ENCODE data around the gene SGSM2. TPM values are rescaled to one million over a fixed set of nuclear protein-coding genes. Genes with fewer than 3 reads are reported as not detected.

SGSM2 gene
- total RNA-seq, 2 donors from 2014 or later, result 26.7 to 27.6 TPM

DNA sequence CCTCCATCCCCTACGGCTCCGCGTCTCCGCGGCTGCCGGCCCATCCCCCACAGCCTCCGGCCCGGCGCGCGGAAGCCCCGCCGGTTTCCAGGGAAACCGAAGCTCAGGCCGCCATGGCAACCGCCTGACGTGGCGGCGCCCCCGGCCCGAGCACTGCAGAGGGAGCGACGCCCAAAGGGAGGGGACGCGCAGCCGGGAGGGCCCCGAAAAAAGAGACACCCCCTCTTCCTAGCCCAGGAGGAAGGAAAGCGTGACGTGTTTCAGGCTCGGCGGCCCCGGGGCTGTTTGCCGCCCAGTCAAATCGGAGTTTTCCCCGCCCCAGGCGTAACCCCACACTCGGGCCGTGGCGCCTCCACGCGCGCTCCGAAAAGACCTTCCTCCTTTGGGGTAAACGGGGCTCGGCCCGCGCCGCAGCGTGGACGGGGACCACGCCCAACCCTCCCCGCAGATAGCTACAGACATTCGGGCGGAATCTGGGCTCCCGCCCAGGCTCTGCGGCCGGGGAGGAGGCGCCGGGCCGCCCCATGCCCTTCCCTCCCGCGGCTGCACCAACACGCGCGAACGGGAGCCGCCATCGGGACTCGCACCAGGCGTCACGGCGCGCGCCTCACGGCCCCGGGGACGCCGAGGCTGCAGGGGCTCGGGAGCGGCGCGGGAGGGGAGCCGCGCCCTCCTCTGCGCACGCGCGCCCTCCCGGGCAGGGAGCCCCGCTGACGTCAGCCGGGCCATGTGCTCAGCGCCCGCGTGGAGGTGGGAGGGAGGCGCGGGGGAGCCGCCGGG, 56.1 kb downstream of the SGSM2 start:
- Histone ChIP-seq H3K36me3 (no peaks in the 10 kb centered on the region), H3K27me3 (no peaks in the 10 kb centered on the region), H3K4me1 (peaks cover 45% of the 10 kb centered on the region), H3K27ac (peak overlapping the region; percentile 99), H3K9me3 (no peaks in the 10 kb centered on the region), H3K4me3 (peak overlapping the region; percentile 82), H3K9ac (ENCODE audit: low read depth in 2 of 2, low read length in 2 of 2) (peak overlapping the region; percentile 85 to 99)
- DNase-seq, result peak; percentile 90
- intact Hi-C loops (cut with DNase I), result no loop called here
- TF ChIP-seq, protein P1, sequence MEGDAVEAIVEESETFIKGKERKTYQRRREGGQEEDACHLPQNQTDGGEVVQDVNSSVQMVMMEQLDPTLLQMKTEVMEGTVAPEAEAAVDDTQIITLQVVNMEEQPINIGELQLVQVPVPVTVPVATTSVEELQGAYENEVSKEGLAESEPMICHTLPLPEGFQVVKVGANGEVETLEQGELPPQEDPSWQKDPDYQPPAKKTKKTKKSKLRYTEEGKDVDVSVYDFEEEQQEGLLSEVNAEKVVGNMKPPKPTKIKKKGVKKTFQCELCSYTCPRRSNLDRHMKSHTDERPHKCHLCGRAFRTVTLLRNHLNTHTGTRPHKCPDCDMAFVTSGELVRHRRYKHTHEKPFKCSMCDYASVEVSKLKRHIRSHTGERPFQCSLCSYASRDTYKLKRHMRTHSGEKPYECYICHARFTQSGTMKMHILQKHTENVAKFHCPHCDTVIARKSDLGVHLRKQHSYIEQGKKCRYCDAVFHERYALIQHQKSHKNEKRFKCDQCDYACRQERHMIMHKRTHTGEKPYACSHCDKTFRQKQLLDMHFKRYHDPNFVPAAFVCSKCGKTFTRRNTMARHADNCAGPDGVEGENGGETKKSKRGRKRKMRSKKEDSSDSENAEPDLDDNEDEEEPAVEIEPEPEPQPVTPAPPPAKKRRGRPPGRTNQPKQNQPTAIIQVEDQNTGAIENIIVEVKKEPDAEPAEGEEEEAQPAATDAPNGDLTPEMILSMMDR (IDR thresholded peaks at IDR 0.05), result no peak

DNA sequence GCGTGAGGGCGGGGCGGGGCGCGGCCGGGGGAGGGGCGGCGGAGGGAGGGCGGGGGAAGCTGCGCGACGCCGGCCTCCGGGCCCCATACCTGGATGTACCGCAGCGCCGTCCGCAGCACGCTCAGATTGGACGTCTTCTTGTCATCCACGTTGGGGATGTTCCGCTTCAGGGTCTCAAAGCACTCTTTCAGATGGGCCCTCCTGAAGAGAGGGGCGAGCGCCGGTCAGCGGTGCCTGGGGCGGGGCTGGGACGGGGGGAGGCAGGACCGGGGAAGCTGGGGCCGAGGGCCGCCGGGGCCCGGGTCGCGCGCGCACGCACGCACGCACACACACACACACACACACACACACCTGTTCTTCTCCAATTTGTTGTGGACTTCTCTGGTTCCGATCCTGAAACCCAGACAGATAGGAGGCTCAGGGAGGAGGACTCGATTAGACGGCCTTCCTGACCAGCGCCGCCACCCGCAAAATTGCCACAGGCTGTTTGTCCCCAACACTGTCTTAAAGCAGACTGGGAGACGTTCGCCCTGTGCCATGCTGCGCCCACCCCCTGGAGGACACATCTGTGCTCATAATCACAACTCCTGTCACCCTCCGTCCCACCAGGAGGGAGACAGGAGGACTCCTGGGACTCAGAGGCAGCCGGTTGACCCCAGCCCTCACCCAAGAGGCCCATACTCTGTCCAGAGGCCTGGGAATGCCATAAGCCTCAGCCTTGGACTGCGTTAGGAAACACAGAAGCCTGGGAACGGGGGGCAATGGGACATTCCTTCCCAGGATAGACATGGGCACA, 56.9 kb downstream of the SGSM2 start:
- Histone ChIP-seq H3K9me3 (no peaks in the 10 kb centered on the region), H3K27ac (peak overlapping the region; percentile 99), H3K9ac (ENCODE audit: low read depth in 2 of 2, low read length in 2 of 2) (peak overlapping the region; percentile 50 to 70), H3K4me1 (peaks cover 49% of the 10 kb centered on the region), H3K4me3 (peak overlapping the region; percentile 82), H3K27me3 (no peaks in the 10 kb centered on the region), H3K36me3 (no peaks in the 10 kb centered on the region)
- intact Hi-C loops (cut with DNase I), result no loop called here
- peak; percentile 45 for DNase-seq
- TF ChIP-seq, protein P1 (IDR thresholded peaks at IDR 0.05), result no peak

DNA sequence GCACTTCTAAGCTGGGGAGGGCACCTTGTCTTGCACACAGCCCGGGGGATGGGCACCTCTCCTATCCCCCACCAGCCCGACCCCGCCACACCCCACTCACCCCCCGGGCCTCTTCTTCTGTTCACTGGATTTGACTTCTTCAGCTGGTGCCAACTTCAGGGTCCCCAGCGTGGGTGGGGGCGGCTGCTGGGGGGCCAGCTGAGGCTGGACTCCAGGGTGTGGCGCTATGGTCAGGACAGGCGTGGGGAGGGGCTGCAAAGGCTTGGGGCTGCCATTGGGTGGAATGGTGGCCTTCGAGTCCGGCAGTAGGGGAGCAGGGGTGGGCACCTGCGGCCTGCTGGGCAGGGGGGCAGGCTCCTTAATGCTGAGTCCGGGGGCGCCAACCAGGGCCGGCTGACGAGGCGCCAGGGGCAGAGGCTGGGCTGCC, 57.5 kb downstream of the SGSM2 start:
- H3K27ac ChIP-seq, result peak overlapping the region; percentile 100
- no peak overlapping the region for H3K4me3 ChIP-seq
- no peak for DNase-seq
- H3K4me1 ChIP-seq, result peaks cover 49% of the 10 kb centered on the region
- no peaks in the 10 kb centered on the region for H3K9me3 ChIP-seq
- H3K9ac ChIP-seq (ENCODE audit: low read depth in 2 of 2, low read length in 2 of 2), result peak overlapping the region in 1 of 2 donors; percentile 70
- H3K36me3 ChIP-seq, result no peaks in the 10 kb centered on the region
- intact Hi-C loops (cut with DNase I), result no loop called here
- no peaks in the 10 kb centered on the region for H3K27me3 ChIP-seq
- TF ChIP-seq, protein P1 (IDR thresholded peaks at IDR 0.05), result no peak

DNA sequence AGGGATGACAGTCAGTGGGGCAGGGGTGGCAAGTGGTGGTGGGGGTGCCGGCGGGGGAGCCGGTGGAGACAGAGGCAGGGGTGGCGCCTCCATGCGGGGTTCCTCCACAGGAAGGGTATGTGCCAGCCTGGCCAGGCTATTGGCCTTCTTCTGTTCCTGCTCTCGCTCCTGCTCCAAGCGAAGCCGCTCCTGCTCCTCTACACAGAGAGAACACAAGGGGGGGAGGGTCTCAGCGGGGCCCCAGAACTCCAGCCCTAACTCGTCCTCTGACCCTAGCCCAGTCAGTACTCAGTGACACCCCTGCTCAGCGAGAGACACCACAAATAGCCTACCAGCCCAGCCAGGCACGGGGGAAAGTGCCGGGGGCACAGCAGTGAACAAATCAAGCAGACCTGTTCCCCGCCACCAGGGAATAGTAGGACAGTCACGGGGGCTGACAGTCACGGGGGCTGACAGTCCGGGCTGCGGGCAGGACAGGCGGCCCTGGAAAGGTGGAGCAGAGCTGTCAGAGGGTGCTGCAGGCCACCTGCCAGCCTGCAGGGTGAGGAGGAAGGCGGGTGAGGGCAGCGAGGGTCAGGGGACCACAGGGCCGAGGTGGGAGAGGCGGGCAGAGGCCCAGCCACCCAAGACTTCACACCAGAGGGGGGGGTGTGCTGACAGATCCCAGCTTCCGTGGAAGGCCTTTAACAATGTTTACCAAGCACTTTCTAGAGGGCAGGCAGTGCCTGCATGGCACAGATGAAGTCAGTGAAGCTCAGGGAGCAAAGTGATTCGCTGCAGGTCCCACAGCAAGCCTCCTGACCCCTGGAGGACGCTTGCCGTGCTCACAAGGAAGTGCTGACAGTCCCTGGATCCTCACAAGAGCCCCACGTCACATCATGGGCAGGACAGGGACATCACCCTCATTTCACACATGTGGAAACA, 58.2 kb downstream of the SGSM2 start:
- TF ChIP-seq, protein P1 (IDR thresholded peaks at IDR 0.05), result no peak
- peak overlapping the region; percentile 72 to 89 for H3K9ac ChIP-seq (ENCODE audit: low read depth in 2 of 2, low read length in 2 of 2)
- peak overlapping the region; percentile 100 for H3K27ac ChIP-seq
- H3K9me3 ChIP-seq, result no peaks in the 10 kb centered on the region
- H3K27me3 ChIP-seq, result no peaks in the 10 kb centered on the region
- peak; percentile 66 for DNase-seq
- no peaks in the 10 kb centered on the region for H3K36me3 ChIP-seq
- no peak overlapping the region for H3K4me3 ChIP-seq
- intact Hi-C loops (cut with DNase I), result no loop called here
- H3K4me1 ChIP-seq, result peaks cover 49% of the 10 kb centered on the region

DNA sequence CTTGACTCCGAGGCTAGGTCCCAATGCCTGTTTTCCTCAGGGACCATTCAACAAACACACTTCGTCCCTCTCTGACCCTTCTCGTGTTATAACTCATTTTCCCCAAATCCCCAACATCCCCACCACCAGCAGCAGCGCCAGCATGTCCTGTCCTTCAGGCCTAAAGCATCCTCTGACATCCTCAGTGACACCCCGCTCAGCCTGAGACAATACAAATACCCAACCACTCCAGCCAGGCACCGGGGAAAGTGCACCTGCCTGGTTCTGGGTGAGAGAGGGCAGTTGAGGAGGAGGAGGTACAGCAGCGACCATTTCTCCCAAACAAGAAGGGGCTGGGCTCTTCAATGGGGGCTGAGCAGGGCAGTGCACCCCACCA, 58.9 kb downstream of the SGSM2 start:
- Histone ChIP-seq H3K9ac (ENCODE audit: low read depth in 2 of 2, low read length in 2 of 2) (peak overlapping the region; percentile 72 to 89), H3K27me3 (no peaks in the 10 kb centered on the region), H3K27ac (peak overlapping the region; percentile 100), H3K4me1 (peaks cover 47% of the 10 kb centered on the region), H3K9me3 (no peaks in the 10 kb centered on the region), H3K36me3 (no peaks in the 10 kb centered on the region), H3K4me3 (peak overlapping the region; percentile 25)
- no peak for DNase-seq
- intact Hi-C loops (cut with DNase I), result no loop called here
- TF ChIP-seq, protein P1 (IDR thresholded peaks at IDR 0.05), result no peak
